HL-60 (cell line): ENCODE results near the gene PHETA1.

Experiments used
- DNase-seq, 2 experiments: peaks; one replicate each; pipeline ENCODE4 v3.0.0-alpha.2; 2010 to 2020; ENCODE audit warnings: low read depth in 1 of 2, low spot score in 1 of 2
- H3K27ac ChIP-seq: fragments of 250-450 bp; sonication (Bioruptor Pico); replicated peaks from 2 replicates; pipeline ENCODE4 v1.5.1; 2020; ENCODE audit warnings: mild to moderate bottlenecking, moderate library complexity
- H3K27me3 ChIP-seq: fragments of 250-450 bp; sonication (Bioruptor Pico); 2 replicates; pipeline ENCODE4 v1.5.1; 2021; ENCODE audit warnings: mild to moderate bottlenecking, moderate library complexity; ENCODE audit not compliant: insufficient read depth, poor library complexity, severe bottlenecking
- H3K4me3 ChIP-seq: replicated peaks from 2 replicates; pipeline ENCODE4 v1.5.1; 2011; ENCODE audit warnings: mild to moderate bottlenecking, control low read depth, low read length; ENCODE audit not compliant: insufficient read depth
- GABPA ChIP-seq: IDR thresholded peaks from 2 replicates; pipeline ENCODE4 v1.6.1; 2012; ENCODE audit warnings: low read depth
- POLR2AphosphoS5 ChIP-seq: IDR thresholded peaks from 2 replicates; pipeline ENCODE4 v1.6.1; 2012; ENCODE audit warnings: low read depth
- SPI1 ChIP-seq: IDR thresholded peaks from 2 replicates; pipeline ENCODE4 v1.6.1; 2012; ENCODE audit warnings: low read depth, mild to moderate bottlenecking, borderline replicate concordance
- TF ChIP-seq, protein P1 (sequence below): IDR thresholded peaks from 2 replicates; pipeline ENCODE4 v1.6.1; 2012; ENCODE audit warnings: low read depth; ENCODE audit not compliant: insufficient replicate concordance
- TF ChIP-seq, protein P2 (sequence below): IDR thresholded peaks from one replicate; pipeline ENCODE4 v1.5.1; 2011; ENCODE audit warnings: low read length, control low read depth, inconsistent platforms; ENCODE audit not compliant: insufficient read depth

Gene PHETA1

DNA sequence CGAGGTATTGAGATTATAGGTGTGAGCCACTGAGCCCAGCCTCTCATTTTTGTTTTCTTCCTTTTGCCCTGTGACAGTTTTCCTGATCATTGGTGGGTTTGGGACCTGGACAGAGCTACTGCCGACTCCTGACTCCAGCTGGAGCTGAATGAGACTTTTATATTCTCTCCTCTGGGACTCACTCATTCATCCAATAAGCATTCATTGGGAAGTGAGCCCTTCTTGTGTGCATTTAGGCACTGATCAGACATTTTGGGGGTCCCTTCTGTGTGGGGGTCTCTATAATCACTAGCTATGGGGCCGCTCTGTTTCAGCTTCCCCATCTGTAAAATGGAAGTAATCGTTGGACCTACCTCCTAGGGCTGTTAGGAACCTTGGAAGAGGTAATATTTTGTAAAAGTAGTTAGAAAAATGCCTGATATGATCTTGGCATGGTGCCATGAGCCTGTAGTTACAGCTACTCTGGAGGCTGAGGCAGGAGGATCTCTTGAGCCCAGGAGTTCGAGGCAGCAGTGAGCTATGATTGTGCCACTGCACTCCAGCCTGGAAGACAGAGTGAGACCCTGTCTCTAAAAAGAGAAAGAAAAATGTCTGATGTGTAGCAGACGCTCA, 44.0 kb upstream of the PHETA1 start:
- TF ChIP-seq, protein P1, sequence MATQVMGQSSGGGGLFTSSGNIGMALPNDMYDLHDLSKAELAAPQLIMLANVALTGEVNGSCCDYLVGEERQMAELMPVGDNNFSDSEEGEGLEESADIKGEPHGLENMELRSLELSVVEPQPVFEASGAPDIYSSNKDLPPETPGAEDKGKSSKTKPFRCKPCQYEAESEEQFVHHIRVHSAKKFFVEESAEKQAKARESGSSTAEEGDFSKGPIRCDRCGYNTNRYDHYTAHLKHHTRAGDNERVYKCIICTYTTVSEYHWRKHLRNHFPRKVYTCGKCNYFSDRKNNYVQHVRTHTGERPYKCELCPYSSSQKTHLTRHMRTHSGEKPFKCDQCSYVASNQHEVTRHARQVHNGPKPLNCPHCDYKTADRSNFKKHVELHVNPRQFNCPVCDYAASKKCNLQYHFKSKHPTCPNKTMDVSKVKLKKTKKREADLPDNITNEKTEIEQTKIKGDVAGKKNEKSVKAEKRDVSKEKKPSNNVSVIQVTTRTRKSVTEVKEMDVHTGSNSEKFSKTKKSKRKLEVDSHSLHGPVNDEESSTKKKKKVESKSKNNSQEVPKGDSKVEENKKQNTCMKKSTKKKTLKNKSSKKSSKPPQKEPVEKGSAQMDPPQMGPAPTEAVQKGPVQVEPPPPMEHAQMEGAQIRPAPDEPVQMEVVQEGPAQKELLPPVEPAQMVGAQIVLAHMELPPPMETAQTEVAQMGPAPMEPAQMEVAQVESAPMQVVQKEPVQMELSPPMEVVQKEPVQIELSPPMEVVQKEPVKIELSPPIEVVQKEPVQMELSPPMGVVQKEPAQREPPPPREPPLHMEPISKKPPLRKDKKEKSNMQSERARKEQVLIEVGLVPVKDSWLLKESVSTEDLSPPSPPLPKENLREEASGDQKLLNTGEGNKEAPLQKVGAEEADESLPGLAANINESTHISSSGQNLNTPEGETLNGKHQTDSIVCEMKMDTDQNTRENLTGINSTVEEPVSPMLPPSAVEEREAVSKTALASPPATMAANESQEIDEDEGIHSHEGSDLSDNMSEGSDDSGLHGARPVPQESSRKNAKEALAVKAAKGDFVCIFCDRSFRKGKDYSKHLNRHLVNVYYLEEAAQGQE, result no peak
- TF ChIP-seq POLR2AphosphoS5 (no peak), SPI1 (no peak), GABPA (no peak)
- TF ChIP-seq, protein P2, sequence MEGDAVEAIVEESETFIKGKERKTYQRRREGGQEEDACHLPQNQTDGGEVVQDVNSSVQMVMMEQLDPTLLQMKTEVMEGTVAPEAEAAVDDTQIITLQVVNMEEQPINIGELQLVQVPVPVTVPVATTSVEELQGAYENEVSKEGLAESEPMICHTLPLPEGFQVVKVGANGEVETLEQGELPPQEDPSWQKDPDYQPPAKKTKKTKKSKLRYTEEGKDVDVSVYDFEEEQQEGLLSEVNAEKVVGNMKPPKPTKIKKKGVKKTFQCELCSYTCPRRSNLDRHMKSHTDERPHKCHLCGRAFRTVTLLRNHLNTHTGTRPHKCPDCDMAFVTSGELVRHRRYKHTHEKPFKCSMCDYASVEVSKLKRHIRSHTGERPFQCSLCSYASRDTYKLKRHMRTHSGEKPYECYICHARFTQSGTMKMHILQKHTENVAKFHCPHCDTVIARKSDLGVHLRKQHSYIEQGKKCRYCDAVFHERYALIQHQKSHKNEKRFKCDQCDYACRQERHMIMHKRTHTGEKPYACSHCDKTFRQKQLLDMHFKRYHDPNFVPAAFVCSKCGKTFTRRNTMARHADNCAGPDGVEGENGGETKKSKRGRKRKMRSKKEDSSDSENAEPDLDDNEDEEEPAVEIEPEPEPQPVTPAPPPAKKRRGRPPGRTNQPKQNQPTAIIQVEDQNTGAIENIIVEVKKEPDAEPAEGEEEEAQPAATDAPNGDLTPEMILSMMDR, result no peak
- no peak for DNase-seq
- H3K4me3 ChIP-seq, result no peak overlapping the region
- H3K27ac ChIP-seq, result no peak overlapping the region
- H3K27me3 ChIP-seq, result no peaks in the 10 kb centered on the region

DNA sequence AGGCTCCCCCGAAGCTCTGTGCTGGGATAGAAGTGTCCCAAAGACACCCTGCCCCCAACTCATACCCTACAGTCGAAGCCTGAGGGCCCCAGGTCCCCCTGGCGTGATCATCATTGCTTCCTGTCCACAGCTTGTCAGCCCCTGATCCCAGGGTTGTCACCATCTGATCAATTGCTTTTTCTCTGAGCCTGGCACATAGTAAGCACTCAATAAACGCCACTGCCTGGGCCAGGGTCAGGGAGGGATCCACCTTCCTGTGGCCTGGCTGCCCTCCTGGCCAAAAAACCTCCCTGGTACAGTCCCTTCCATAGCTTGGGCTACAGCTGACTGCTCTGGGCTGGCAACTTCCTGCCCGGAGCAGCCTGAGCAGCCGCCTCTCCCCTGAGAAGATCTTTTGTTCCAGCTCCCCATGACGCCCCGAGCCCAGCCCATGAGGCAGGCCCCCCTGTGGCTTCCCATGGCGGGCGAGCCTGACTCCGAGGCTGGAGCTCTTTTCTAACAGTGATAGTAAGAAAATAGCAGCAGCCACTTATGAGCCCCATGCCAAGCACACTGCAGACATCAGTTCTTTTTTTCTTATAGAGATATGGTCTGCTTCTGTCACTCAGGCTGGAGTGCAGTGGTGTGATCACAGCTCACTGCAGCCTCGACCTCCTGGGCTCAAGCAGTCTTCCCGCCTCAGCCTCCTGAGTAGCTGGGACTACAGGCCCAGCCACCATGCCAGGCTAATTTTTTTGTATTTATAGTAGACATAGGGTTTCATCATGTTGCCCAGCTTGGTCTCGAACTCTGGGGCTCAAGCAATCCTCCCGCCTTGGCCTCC, 43.3 kb upstream of the PHETA1 start:
- DNase-seq, result no peak
- Histone ChIP-seq H3K4me3 (no peak overlapping the region), H3K27ac (peak overlapping the region; percentile 8; the same call in 1 of the 2 replicates), H3K27me3 (no peaks in the 10 kb centered on the region)
- no peak for TF ChIP-seq GABPA
- no peak for TF ChIP-seq POLR2AphosphoS5
- TF ChIP-seq, protein P2, result no peak
- TF ChIP-seq, protein P1, result no peak
- TF ChIP-seq SPI1, result no peak

DNA sequence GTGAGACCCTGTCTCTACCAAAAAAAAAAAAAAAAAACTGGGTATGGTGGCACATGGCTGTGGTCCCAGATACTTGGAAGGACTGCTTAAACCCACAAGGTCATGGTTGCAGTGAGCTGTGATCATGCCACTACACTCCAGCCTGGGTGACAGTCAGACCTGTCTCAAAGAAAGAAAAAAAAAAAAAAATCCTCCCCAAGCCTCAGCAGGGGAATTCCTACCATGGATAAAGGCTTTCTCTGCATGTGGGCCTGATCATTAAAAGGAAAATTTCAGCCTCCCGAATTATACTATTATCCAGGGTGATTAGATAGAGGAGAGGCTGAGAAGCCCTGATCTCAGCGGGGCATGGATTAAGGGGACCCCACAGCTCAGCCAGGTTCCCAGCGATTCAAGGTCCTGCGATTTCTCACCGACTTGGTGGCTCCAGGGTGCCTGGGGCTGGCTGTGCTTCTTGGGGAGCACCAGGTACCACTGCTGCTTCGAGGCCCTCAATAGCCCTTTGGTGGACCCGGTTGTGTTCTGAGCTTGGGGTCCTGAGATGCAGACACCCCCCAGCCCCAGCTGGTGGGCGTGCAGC, 42.4 kb upstream of the PHETA1 start:
- no peak overlapping the region for H3K27ac ChIP-seq
- no peak for DNase-seq
- no peak overlapping the region for H3K4me3 ChIP-seq
- no peak for TF ChIP-seq POLR2AphosphoS5
- TF ChIP-seq, protein P2, result no peak
- no peak for TF ChIP-seq SPI1
- TF ChIP-seq, protein P1, result no peak
- TF ChIP-seq GABPA, result no peak
- H3K27me3 ChIP-seq, result no peaks in the 10 kb centered on the region
